GM18505 (cell line): Measurements from ENCODE around the gene TMUB2.
"Not testable (repeated sequence)": the region's sequence is repeated elsewhere in the genome, so short reads cannot be mapped to it uniquely, and the experiment has no call there.

Source experiments
- ATAC-seq: cut with Tn5 transposase; IDR thresholded peaks from one replicate; pipeline ENCODE4 v1.9.1; 2021; ENCODE audit not compliant: unreplicated experiment
- POLR2A ChIP-seq: IDR thresholded peaks from 4 replicates; pipeline ENCODE4 v1.6.1; 2011; ENCODE audit warnings: borderline replicate concordance; ENCODE audit not compliant: insufficient read depth, insufficient read length; ENCODE audit errors: extremely low read depth

TMUB2 gene

DNA sequence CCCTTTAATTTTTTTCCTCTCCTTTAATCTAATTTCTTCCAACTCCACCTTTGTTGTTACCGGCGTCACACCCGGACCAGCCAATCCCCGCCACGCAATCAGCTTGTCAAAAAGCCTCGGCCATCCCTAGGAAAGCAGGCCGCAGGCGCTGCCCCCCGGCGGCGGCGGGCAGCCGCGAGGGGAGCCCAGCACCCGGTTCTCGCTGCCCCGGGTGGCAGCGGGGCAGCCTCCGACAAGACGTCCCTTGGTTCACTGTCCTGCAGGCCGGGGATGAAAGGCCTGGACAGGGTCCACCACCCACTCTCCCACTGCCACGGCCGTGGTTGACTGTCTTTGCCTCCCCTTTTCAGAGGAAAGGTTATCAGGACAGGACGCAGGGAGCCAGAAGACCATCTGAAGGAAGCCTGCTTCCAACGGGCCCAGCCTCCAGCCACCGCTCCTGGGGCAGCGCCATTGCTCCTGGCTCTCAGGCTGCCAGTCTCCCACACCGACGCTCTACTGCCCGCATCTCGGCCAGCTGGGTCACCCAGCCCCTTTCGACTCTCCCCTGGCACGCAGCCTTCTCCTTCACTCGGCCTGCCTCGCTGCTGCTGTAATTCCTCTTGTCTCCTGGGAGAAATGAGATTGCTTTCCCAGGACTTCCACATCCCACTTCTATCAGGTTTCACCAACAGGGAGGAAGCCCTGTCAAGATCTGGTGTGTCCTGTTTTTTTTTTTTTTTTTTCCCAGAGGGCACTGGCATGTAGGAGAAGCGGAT lies 35.5 kb downstream of the TMUB2 start:
- no peak for ATAC-seq
- TF ChIP-seq POLR2A, result peak; percentile 61

DNA sequence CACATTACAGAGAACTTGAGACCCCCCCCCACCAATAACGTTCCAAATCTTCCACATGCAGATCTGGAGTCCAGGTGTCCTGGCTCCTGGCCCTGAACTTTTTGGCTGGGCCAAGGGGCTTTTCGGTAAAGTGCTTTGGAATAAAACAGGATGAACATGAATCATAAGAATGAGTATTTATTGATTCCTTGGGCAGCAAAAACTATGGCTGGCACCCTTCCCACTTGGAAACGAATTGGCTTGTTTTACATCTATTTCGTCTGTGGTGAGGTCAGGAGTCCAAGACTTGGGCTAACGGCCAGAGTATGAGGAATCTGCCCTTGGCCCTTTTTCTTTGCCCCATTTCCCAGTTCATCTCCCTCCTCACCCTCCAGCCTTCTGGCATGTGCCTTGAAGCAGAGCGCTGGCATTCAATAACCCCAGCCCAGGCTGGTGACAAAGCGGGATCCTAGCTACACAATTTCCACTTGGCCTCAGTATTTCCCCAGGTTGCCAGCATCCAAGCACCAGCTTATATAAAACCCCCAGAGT lies 36.8 kb downstream of the TMUB2 start:
- no peak for ATAC-seq
- no peak for TF ChIP-seq POLR2A

DNA sequence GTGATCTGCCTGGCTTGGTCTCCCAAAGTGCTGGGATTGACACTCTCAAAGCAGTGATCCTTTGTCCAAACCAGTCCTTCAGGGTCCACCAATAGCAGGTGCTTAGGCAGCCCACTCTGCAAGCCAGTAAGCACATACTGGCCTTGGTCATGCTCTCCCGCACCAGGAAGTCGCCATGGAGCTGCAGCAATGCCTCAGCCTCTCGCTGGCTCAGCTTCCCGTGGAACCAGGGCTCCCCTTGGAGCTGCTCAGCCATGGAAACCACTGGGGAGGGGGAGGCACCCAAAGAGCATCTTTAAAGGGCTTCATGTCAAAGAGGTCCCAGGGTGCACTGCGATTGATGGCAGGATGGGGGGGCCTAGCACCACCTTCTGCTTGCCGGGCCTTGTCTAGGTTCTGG lies 42.3 kb downstream of the TMUB2 start:
- ATAC-seq, result no peak
- no peak for TF ChIP-seq POLR2A

- TF ChIP-seq POLR2A, result no peak
- ATAC-seq, result no peak
These were observed 43.4 kb downstream of the TMUB2 start for GRCh38 chr17:44230140-44230539.

GRCh38 chr17:44232061-44232460 lies 45.3 kb downstream of the TMUB2 start:
- TF ChIP-seq POLR2A, result no peak
- ATAC-seq, result no peak

GRCh38 chr17:44233582-44233981 lies 46.8 kb downstream of the TMUB2 start:
- no peak for TF ChIP-seq POLR2A
- ATAC-seq, result no peak

- ATAC-seq, result no peak
- no peak for TF ChIP-seq POLR2A
These were observed 48.8 kb downstream of the TMUB2 start for GRCh38 chr17:44235583-44235936.

- TF ChIP-seq POLR2A, result no peak
- ATAC-seq, result no peak
These were observed 49.7 kb downstream of the TMUB2 start for GRCh38 chr17:44236444-44236991.

- not testable (repeated sequence) for ATAC-seq
These were observed 51.1 kb downstream of the TMUB2 start for GRCh38 chr17:44237886-44238285.

GRCh38 chr17:44241106-44241624 lies 54.4 kb downstream of the TMUB2 start:
- TF ChIP-seq POLR2A, result no peak
- no peak for ATAC-seq
